Body of pancreas (tissue), 4 donors: ENCODE measurements around the gene TMEM256.

Experiments used
- CTCF ChIP-seq, 7 experiments: fragments of 450-650 bp in 4 of 7; fragments of 200-600 bp in 3 of 7; sonication (generic) in 3 of 7; IDR thresholded peaks; one replicate each; pipeline ENCODE4 v1.5.1; 2016 to 2019; ENCODE audit warnings: antibody characterized with exemption in 7 of 7
- POLR2A ChIP-seq, 3 donors: fragments of 450-650 bp; IDR thresholded peaks; one replicate each; pipeline ENCODE4 v1.6.1; 2016; ENCODE audit warnings: antibody characterized with exemption in 3 of 3, mild to moderate bottlenecking in 2 of 3

- TF ChIP-seq POLR2A (IDR thresholded peaks at IDR 0.05) (no peak), CTCF (IDR thresholded peaks at IDR 0.05) (no peak)
Observed at GRCh38 chr17:7398612-7399011, 5.3 kb downstream of the TMEM256 start.
